ENCODE results near the gene RABAC1. TPM values are rescaled to one million over a fixed set of nuclear protein-coding genes. Genes with fewer than 3 reads are reported as not detected.
A peak's percentile ranks its signal among the peaks of the same experiment; 100 is the strongest.

The RABAC1 gene
- total RNA-seq, 4 donors from 2014 or later = 75.6 to 235 (median 165) TPM

DNA sequence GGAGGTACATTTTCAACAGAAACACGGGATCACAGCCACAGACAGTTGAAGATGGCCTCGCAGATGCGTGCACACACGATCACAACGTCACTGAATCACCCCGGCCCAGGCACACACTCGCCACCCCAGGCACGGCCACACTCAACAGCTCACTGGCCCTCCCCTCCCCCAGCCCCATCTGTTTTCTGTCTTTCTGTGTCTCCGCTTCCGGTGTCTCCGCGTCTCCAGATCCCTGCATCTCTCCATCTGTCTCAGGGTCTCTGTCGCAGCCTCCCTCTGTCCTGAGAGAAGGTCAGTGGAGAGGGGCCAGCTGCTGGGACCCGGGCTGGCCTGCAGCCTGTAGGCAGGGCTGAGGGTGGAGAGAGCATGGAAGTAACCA, 38.7 kb upstream of the RABAC1 start:
- H3K27me3 ChIP-seq = peaks cover 92% of the 10 kb centered on the region
- 19% methylated on average over 14 of the region's 14 CpGs; no CpG with 5 or more reads in 1 of the 2 donors for WGBS, 2 donors (ENCODE audit: low coverage in 1 of 2)

DNA sequence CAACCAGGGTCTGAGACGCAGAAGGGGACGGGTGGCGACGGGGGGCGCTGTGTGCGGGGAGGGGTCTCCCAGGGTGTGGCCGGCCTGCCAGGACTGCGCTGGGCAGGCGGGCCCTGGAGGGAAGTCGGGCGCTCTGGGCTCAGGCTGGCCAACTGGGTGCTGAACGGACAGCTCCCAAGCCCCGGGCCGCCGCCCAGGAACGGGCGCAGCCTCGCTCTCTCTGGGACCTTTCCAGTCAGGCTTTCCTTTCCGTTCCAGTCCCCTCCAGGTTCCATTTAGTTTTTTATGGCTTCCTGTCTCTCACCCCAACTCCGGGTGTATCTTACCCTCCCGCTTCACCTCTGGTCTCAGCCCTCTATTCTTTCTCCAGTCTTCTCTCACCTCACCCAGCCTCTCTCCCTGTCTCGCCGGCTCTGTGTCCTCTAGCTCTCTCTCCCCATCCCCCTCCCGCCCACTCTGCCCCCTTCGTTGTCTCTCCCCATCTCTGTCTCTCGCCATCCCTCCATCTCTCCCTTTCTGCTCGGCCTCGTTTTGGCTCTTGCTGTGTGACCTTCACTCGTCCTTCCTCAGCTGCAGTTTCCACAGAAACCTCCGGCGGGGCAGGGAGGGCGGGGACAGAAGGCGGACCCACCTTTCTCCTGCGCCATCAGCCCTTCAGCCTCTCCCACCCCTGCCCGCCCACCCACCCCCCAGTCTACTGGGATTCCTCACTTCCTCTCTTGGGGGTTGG, 38.2 kb upstream of the RABAC1 start:
- peaks cover 98% of the 10 kb centered on the region for H3K27me3 ChIP-seq
- no peaks in the 10 kb centered on the region for H3K9me3 ChIP-seq
- no peaks in the 10 kb centered on the region for H3K36me3 ChIP-seq

More for the DNA sequence above, 38.7 kb upstream of the RABAC1 start:
- H3K9me3 ChIP-seq = no peaks in the 10 kb centered on the region
- DNase-seq = no peak
- intact Hi-C loops (cut with DNase I; ENCODE audit: low total_unique reads) (no loop called here), in situ Hi-C loops (cut with MboI; ENCODE audit: low pct_ligation_motif_present in 1 of 4, low pct_unique_long_range_greater_than_20kb in 1 of 4, low sequenced_read_pairs in 3 of 4) (no loop called here)
- no peak overlapping the region for H3K4me3 ChIP-seq
- peaks cover 5 to 23% (median 15%) of the 10 kb centered on the region in 4 donors for H3K4me1 ChIP-seq
- H3K27ac ChIP-seq = no peak overlapping the region
- no peaks in the 10 kb centered on the region for H3K36me3 ChIP-seq
- TF ChIP-seq EP300 (IDR thresholded peaks at IDR 0.05; ENCODE audit: low read depth) (no peak), POLR2AphosphoS5 (IDR thresholded peaks at IDR 0.05) (no peak), POLR2A (IDR thresholded peaks at IDR 0.05) (no peak)
- TF ChIP-seq, protein P1, sequence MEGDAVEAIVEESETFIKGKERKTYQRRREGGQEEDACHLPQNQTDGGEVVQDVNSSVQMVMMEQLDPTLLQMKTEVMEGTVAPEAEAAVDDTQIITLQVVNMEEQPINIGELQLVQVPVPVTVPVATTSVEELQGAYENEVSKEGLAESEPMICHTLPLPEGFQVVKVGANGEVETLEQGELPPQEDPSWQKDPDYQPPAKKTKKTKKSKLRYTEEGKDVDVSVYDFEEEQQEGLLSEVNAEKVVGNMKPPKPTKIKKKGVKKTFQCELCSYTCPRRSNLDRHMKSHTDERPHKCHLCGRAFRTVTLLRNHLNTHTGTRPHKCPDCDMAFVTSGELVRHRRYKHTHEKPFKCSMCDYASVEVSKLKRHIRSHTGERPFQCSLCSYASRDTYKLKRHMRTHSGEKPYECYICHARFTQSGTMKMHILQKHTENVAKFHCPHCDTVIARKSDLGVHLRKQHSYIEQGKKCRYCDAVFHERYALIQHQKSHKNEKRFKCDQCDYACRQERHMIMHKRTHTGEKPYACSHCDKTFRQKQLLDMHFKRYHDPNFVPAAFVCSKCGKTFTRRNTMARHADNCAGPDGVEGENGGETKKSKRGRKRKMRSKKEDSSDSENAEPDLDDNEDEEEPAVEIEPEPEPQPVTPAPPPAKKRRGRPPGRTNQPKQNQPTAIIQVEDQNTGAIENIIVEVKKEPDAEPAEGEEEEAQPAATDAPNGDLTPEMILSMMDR (IDR thresholded peaks at IDR 0.05) = no peak

DNA sequence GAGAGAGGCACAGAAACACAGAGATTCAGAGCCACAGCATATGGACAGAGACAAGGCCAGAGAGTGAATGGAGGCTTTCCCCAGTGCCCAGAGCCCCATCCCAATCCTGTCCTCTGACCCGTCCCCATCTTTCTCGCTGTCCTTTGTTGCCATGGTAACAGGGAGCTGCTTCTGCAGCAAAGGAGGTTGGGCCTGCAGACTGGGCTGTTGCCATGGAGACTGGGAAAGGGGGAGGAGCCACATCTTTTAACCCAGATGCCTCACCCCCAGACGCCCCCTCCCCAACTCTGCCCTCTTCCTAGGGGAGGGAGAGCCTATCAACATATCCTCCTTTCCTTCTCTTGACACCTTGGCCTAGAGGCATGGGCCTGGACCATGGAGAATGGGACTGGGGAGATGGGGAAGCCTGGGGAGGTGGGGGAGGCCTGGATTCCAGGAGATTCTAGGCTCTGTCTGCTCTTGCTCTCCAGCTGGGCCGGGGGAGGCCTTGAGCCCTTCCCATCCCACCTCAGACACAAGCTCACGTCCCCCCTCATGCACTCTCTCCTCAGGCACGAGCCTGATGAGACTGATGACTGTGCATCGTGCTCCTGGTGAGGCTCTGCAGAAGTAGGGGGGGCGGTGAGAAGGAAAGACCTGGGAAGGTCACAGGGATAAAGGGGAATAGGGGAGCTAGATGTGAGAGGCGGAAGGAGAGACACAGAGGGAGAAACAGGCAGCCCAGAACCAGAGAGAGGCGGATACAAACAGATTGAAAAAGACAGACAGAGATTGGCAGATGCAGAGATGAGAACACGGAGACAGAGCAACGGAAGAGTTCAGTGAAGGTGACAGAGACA, 37.1 kb upstream of the RABAC1 start:
- WGBS, 2 donors (ENCODE audit: low coverage in 1 of 2) = 49 to 50% methylated on average over 6 to 11 of the region's 12 CpGs
- in situ Hi-C loops (cut with MboI; ENCODE audit: low pct_ligation_motif_present in 1 of 4, low pct_unique_long_range_greater_than_20kb in 1 of 4, low sequenced_read_pairs in 3 of 4) (no loop called here), intact Hi-C loops (cut with DNase I; ENCODE audit: low total_unique reads) (no loop called here)
- TF ChIP-seq EP300 (IDR thresholded peaks at IDR 0.05; ENCODE audit: low read depth) (no peak), POLR2AphosphoS5 (IDR thresholded peaks at IDR 0.05) (no peak), POLR2A (IDR thresholded peaks at IDR 0.05) (no peak)
- TF ChIP-seq, protein P1 (IDR thresholded peaks at IDR 0.05) = no peak
- Histone ChIP-seq H3K27me3 (peaks cover 100% of the 10 kb centered on the region), H3K9me3 (no peaks in the 10 kb centered on the region), H3K36me3 (no peaks in the 10 kb centered on the region), H3K4me3 (no peak overlapping the region), H3K4me1 (peaks cover 5 to 23% (median 15%) of the 10 kb centered on the region in 4 donors), H3K27ac (no peak overlapping the region)
- DNase-seq = no peak

More for the DNA sequence above, 38.2 kb upstream of the RABAC1 start:
- WGBS, 2 donors (ENCODE audit: low coverage in 1 of 2) = 2 to 3% methylated on average over 8 to 35 of the region's 35 CpGs
- TF ChIP-seq, protein P1 (IDR thresholded peaks at IDR 0.05) = no peak
- TF ChIP-seq EP300 (IDR thresholded peaks at IDR 0.05; ENCODE audit: low read depth) (no peak), POLR2AphosphoS5 (IDR thresholded peaks at IDR 0.05) (no peak), POLR2A (IDR thresholded peaks at IDR 0.05) (no peak)
- DNase-seq = peak; percentile 32
- in situ Hi-C loops (cut with MboI; ENCODE audit: low pct_ligation_motif_present in 1 of 4, low pct_unique_long_range_greater_than_20kb in 1 of 4, low sequenced_read_pairs in 3 of 4) = no loop called here
- Histone ChIP-seq H3K4me1 (peaks cover 5 to 23% (median 15%) of the 10 kb centered on the region in 4 donors), H3K4me3 (no peak overlapping the region), H3K27ac (no peak overlapping the region)
- intact Hi-C loops (cut with DNase I; ENCODE audit: low total_unique reads) = no loop called here

Data from transverse colon (tissue), 4 donors.